Trophoblast cell (in vitro differentiated cells and primary cell): ENCODE results near the gene HFM1.
"Not testable (repeated sequence)": the region's sequence is repeated elsewhere in the genome, so short reads cannot be mapped to it uniquely, and the experiment has no call there.

ENCODE experiments used
- DNase-seq, 2 donors: peaks; one replicate each; pipeline ENCODE4 v3.0.0-alpha.2; 2016
- H2AFZ ChIP-seq: 2 replicates; pipeline ENCODE4 v1.6.1; 2013; ENCODE audit warnings: low read length, moderate library complexity, mild to moderate bottlenecking; ENCODE audit not compliant: insufficient read depth, poor library complexity
- H2AK5ac ChIP-seq: 2 replicates; pipeline ENCODE4 v1.6.1; 2013; ENCODE audit warnings: mild to moderate bottlenecking, low read length
- H2BK120ac ChIP-seq: 2 replicates; pipeline ENCODE4 v1.6.1; 2013; ENCODE audit warnings: low read length, mild to moderate bottlenecking, moderate library complexity; ENCODE audit not compliant: insufficient read depth, poor library complexity
- H2BK12ac ChIP-seq: 2 replicates; pipeline ENCODE4 v1.6.1; 2013; ENCODE audit warnings: mild to moderate bottlenecking, low read length, moderate library complexity
- H2BK5ac ChIP-seq: 2 replicates; pipeline ENCODE4 v1.6.1; 2013; ENCODE audit warnings: low read length, low read depth, moderate library complexity, mild to moderate bottlenecking; ENCODE audit not compliant: poor library complexity
- H3K14ac ChIP-seq: 2 replicates; pipeline ENCODE4 v1.6.1; 2013; ENCODE audit warnings: mild to moderate bottlenecking, low read length
- H3K18ac ChIP-seq: 2 replicates; pipeline ENCODE4 v1.6.1; 2013; ENCODE audit warnings: mild to moderate bottlenecking, low read length
- H3K23ac ChIP-seq: 2 replicates; pipeline ENCODE4 v1.6.1; 2013; ENCODE audit warnings: low read length
- H3K27ac ChIP-seq: 2 replicates; pipeline ENCODE4 v1.5.1; 2013; ENCODE audit warnings: low read depth, mild to moderate bottlenecking, inconsistent platforms, low read length, moderate library complexity
- H3K27me3 ChIP-seq: 2 replicates; pipeline ENCODE4 v1.6.1; 2013; ENCODE audit warnings: inconsistent platforms, mild to moderate bottlenecking, low read length, moderate library complexity; ENCODE audit not compliant: insufficient read depth
- H3K36me3 ChIP-seq, 2 experiments: 1 replicate in 1 of 2; 2 replicates in 1 of 2; pipeline ENCODE4 v1.6.1; 2013; ENCODE audit warnings: low read length in 2 of 2, mild to moderate bottlenecking in 2 of 2, moderate library complexity in 1 of 2; ENCODE audit not compliant: insufficient read depth in 2 of 2, control insufficient read depth in 1 of 2
- H3K4ac ChIP-seq: 2 replicates; pipeline ENCODE4 v1.6.1; 2013; ENCODE audit warnings: low read depth, mild to moderate bottlenecking, low read length, moderate library complexity
- H3K4me1 ChIP-seq, 2 experiments: 1 replicate in 1 of 2; 2 replicates in 1 of 2; pipeline ENCODE4 v1.6.1; 2013; ENCODE audit warnings: low read length in 2 of 2, mild to moderate bottlenecking in 2 of 2, moderate library complexity in 1 of 2; ENCODE audit not compliant: insufficient read depth in 2 of 2, control insufficient read depth in 1 of 2
- H3K4me2 ChIP-seq: 2 replicates; pipeline ENCODE4 v1.6.1; 2013; ENCODE audit warnings: inconsistent platforms, mild to moderate bottlenecking, low read length, moderate library complexity
- H3K4me3 ChIP-seq: 2 replicates; pipeline ENCODE4 v1.5.1; 2013; ENCODE audit warnings: mild to moderate bottlenecking, low read depth, low read length, inconsistent platforms
- H3K79me1 ChIP-seq: one replicate; pipeline ENCODE4 v1.6.1; 2013; ENCODE audit warnings: low read length
- H3K79me2 ChIP-seq: 2 replicates; pipeline ENCODE4 v1.6.1; 2013; ENCODE audit warnings: low read length, mild to moderate bottlenecking; ENCODE audit not compliant: control insufficient read depth, insufficient read depth, poor library complexity
- H3K9ac ChIP-seq: 2 replicates; pipeline ENCODE4 v1.6.1; 2013; ENCODE audit warnings: mild to moderate bottlenecking, low read length
- H3K9me3 ChIP-seq: 2 replicates; pipeline ENCODE4 v1.6.1; 2013; ENCODE audit warnings: low read depth, mild to moderate bottlenecking, control low read depth, inconsistent platforms, low read length; ENCODE audit not compliant: insufficient read depth
- H4K12ac ChIP-seq: 2 replicates; pipeline ENCODE4 v1.6.1; 2013; ENCODE audit warnings: low read depth, mild to moderate bottlenecking, low read length, moderate library complexity
- H4K8ac ChIP-seq: 2 replicates; pipeline ENCODE4 v1.6.1; 2013; ENCODE audit warnings: low read depth, mild to moderate bottlenecking, low read length, moderate library complexity
- H4K91ac ChIP-seq: one replicate; pipeline ENCODE4 v1.6.1; 2013; ENCODE audit warnings: low read depth, mild to moderate bottlenecking, low read length, moderate library complexity
- WGBS: extraction: QIAGEN DNeasy Blood & Tissue Kit; methylation state at CpG from one replicate; pipeline ENCODE4 v1.1.7; 2013; ENCODE audit warnings: missing lambda C conversion rate; ENCODE audit not compliant: insufficient read length, insufficient coverage; ENCODE audit errors: extremely low coverage; 5-methylcytosine and 5-hydroxymethylcytosine counted together

HFM1 gene

GRCh38 chr1:91381844-91382243, 22.8 kb downstream of the HFM1 start:
- no peaks in the 10 kb centered on the region for H3K79me1 ChIP-seq
- H3K14ac ChIP-seq = no peak overlapping the region
- H2AK5ac ChIP-seq = no peak overlapping the region
- no peak overlapping the region for H2BK12ac ChIP-seq
- H3K23ac ChIP-seq = no peak overlapping the region
- no peak overlapping the region for H3K4ac ChIP-seq
- H3K4me3 ChIP-seq = no peak overlapping the region
- H2BK120ac ChIP-seq = no peak overlapping the region
- no peak overlapping the region for H4K91ac ChIP-seq
- no peak overlapping the region for H2BK5ac ChIP-seq
- no peak overlapping the region for H2AFZ ChIP-seq
- H3K4me2 ChIP-seq = no peak overlapping the region
- no peaks in the 10 kb centered on the region for H3K36me3 ChIP-seq
- no peak overlapping the region for H4K8ac ChIP-seq
- no peak overlapping the region for H3K27ac ChIP-seq
- H3K18ac ChIP-seq = no peak overlapping the region
- no CpG with 5 or more reads among the region's 3 CpGs for WGBS
- H4K12ac ChIP-seq = no peak overlapping the region
- H3K4me1 ChIP-seq = no peaks in the 10 kb centered on the region
- no peak overlapping the region for H3K9ac ChIP-seq
- no peaks in the 10 kb centered on the region for H3K79me2 ChIP-seq
- no peaks in the 10 kb centered on the region for H3K9me3 ChIP-seq
- no peaks in the 10 kb centered on the region for H3K27me3 ChIP-seq
- no peak for DNase-seq

- Histone ChIP-seq H3K79me2 (no peaks in the 10 kb centered on the region), H2AFZ (no peak overlapping the region), H3K14ac (no peak overlapping the region), H2BK12ac (no peak overlapping the region), H3K4ac (no peak overlapping the region), H4K12ac (no peak overlapping the region), H3K79me1 (no peaks in the 10 kb centered on the region), H3K18ac (no peak overlapping the region), H3K9me3 (no peaks in the 10 kb centered on the region), H4K8ac (no peak overlapping the region), H3K4me1 (no peaks in the 10 kb centered on the region), H3K36me3 (no peaks in the 10 kb centered on the region), H4K91ac (no peak overlapping the region), H2AK5ac (no peak overlapping the region), H2BK120ac (no peak overlapping the region), H3K4me2 (no peak overlapping the region), H3K27me3 (no peaks in the 10 kb centered on the region), H3K23ac (no peak overlapping the region), H2BK5ac (no peak overlapping the region), H3K27ac (no peak overlapping the region), H3K4me3 (no peak overlapping the region), H3K9ac (no peak overlapping the region)
- WGBS = no CpG with 5 or more reads among the region's 1 CpG
- no peak for DNase-seq
Observed at GRCh38 chr1:91374086-91374485, 30.6 kb downstream of the HFM1 start.

- not testable (repeated sequence) for H4K12ac ChIP-seq, DNase-seq, H4K8ac ChIP-seq, H3K23ac ChIP-seq, H3K27ac ChIP-seq, H3K4me1 ChIP-seq, H2BK5ac ChIP-seq, H3K27me3 ChIP-seq, H3K9me3 ChIP-seq, H3K4ac ChIP-seq, H4K91ac ChIP-seq, H3K18ac ChIP-seq, H2AK5ac ChIP-seq, H3K4me2 ChIP-seq, H2AFZ ChIP-seq, H2BK12ac ChIP-seq, H2BK120ac ChIP-seq, H3K36me3 ChIP-seq, H3K79me2 ChIP-seq, H3K9ac ChIP-seq, H3K4me3 ChIP-seq, H3K14ac ChIP-seq, H3K79me1 ChIP-seq
- WGBS = no CpG with 5 or more reads among the region's 3 CpGs
Observed at GRCh38 chr1:91372230-91372629, 32.4 kb downstream of the HFM1 start.

GRCh38 chr1:91349524-91349923, 55.1 kb downstream of the HFM1 start:
- Histone ChIP-seq H3K4me3 (no peak overlapping the region), H2BK5ac (no peak overlapping the region), H2BK12ac (no peak overlapping the region), H4K12ac (no peak overlapping the region), H3K36me3 (no peaks in the 10 kb centered on the region), H3K18ac (no peak overlapping the region), H3K27me3 (no peaks in the 10 kb centered on the region), H3K23ac (no peak overlapping the region), H3K27ac (no peak overlapping the region), H2AFZ (no peak overlapping the region), H3K4ac (no peak overlapping the region), H3K9ac (no peak overlapping the region), H2BK120ac (no peak overlapping the region), H4K91ac (no peak overlapping the region), H3K79me1 (no peaks in the 10 kb centered on the region), H3K9me3 (no peaks in the 10 kb centered on the region), H3K4me1 (peaks cover 0 to 1% of the 10 kb centered on the region in 2 experiments), H3K14ac (no peak overlapping the region), H3K4me2 (no peak overlapping the region), H3K79me2 (no peaks in the 10 kb centered on the region), H2AK5ac (no peak overlapping the region), H4K8ac (no peak overlapping the region)
- WGBS = no CpG with 5 or more reads among the region's 2 CpGs
- peak; percentile 54 to 78 for DNase-seq
